RWPE1 (cell line): ENCODE data around the gene METAP1D.
A peak's percentile ranks its signal among the peaks of the same experiment; 100 is the strongest.
"Not testable (repeated sequence)": the region's sequence is repeated elsewhere in the genome, so short reads cannot be mapped to it uniquely, and the experiment has no call there.

Experiments
- CTCF ChIA-PET: fragments of 350-600 bp; sonication (Branson Sonifier 250); formaldehyde crosslinking; extraction: SDS; loops from one replicate; lab custom pipeline; 2021; lab: Yijun Ruan, JAX
- POLR2A ChIA-PET: fragments of 400-600 bp; formaldehyde crosslinking; extraction: SDS; loops from one replicate; lab custom pipeline; 2020; ENCODE audit warnings: antibody characterized with exemption; ENCODE audit not compliant: low non-redundant PET; lab: Yijun Ruan, JAX
- DNase-seq: peaks from one replicate; pipeline ENCODE4 v3.0.0; 2012; ENCODE audit warnings: low spot score
- H3K27ac ChIP-seq: fragments of 450-650 bp; 2 replicates; pipeline ENCODE4 v1.5.1; 2017
- CTCF ChIP-seq: fragments of 450-650 bp; conservative IDR thresholded peaks from 2 replicates; pipeline ENCODE4 v1.5.1; 2017; ENCODE audit warnings: low read depth, mild to moderate bottlenecking

METAP1D gene

GRCh38 chr2:172062402-172063004 lies 62.8 kb downstream of the METAP1D start:
- CTCF ChIA-PET = no interaction called here
- no peak for DNase-seq
- H3K27ac ChIP-seq = no peak overlapping the region
- no peak for TF ChIP-seq CTCF
- POLR2A ChIA-PET = no interaction called here

GRCh38 chr2:172063446-172063845 lies 63.7 kb downstream of the METAP1D start:
- H3K27ac ChIP-seq = no peak overlapping the region
- POLR2A ChIA-PET = no interaction called here
- no peak for TF ChIP-seq CTCF
- DNase-seq = no peak
- CTCF ChIA-PET = interaction anchor here (0.5 kb wide), 1 partner anchor 130 kb away, joined by 3 read pairs; no protein-coding TSS in a partner anchor

- CTCF ChIA-PET = no interaction called here
- TF ChIP-seq CTCF = no peak
- POLR2A ChIA-PET = no interaction called here
- DNase-seq = peak; percentile 26
- H3K27ac ChIP-seq = no peak overlapping the region
These were observed 65.4 kb downstream of the METAP1D start for GRCh38 chr2:172065111-172065510.

- ChIA-PET POLR2A (no interaction called here), CTCF (no interaction called here)
- DNase-seq = no peak
- no peak for TF ChIP-seq CTCF
- H3K27ac ChIP-seq = no peak overlapping the region
These were observed 66.7 kb downstream of the METAP1D start for GRCh38 chr2:172066394-172066886.

GRCh38 chr2:172067905-172068304 lies 68.2 kb downstream of the METAP1D start:
- H3K27ac ChIP-seq, CTCF ChIA-PET, DNase-seq: not testable (repeated sequence)
- POLR2A ChIA-PET = interaction anchor here (0.6 kb wide), 1 partner anchor 17 kb away, joined by 3 read pairs; the partner anchor contains the start of gene DLX1

- CTCF ChIA-PET = interaction anchor here (0.6 kb wide), 1 partner anchor 160 kb away, joined by 3 read pairs; no protein-coding TSS in a partner anchor
These were observed 71.2 kb downstream of the METAP1D start for GRCh38 chr2:172070936-172071335.

More at GRCh38 chr2:172070936-172071335, 71.2 kb downstream of the METAP1D start:
- TF ChIP-seq CTCF = no peak
- no peak for DNase-seq
- POLR2A ChIA-PET = no interaction called here
- H3K27ac ChIP-seq = no peak overlapping the region
